HG02852 (cell line): ENCODE data around the gene SIRT2.
"Not testable (repeated sequence)": the region's sequence is repeated elsewhere in the genome, so short reads cannot be mapped to it uniquely, and the experiment has no call there.

Source experiments
- ATAC-seq: cut with Tn5 transposase; IDR thresholded peaks from one replicate; pipeline ENCODE4 v1.9.1; 2021; ENCODE audit warnings: mild to moderate bottlenecking, moderate library complexity; ENCODE audit not compliant: unreplicated experiment

SIRT2 gene

DNA sequence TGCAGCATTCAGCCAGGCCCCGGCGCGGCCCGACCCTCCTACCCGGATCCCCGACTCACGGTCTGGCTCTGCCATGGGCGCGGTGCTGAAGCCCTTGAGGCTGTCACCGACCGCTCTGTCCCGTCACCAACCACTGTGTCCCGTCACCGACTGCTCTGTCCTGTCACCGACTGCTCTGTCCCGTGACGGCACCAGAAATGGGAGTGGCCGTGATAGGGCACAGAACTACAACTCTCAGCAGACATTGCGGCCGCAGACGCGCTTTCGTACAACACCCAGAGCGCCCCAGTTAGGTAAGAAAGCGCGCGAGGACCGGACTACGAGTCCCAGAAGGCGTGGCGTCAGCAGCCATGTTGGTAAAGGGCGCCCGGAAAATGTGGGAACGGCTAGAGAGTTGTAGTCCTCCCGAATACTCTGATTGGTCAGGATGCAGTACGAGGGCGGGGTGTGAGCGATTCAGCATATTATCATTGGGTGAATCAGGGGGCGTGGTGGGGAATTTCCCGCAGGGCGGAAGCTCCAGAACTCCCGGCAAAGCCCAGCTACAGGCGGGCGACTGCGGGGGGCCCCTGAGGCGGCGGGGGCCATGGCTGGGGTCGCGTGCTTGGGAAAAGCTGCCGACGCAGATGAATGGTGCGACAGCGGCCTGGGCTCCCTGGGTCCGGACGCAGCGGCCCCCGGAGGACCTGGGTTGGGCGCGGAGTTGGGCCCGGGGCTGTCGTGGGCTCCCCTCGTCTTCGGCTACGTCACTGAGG lies at the start of gene SIRT2, which contains the start of gene NFKBIB:
SIRT2 (minus strand) TSS at position 172 of the 755 bp plus-strand sequence; CDS start at position 75, 97 bp downstream.
NFKBIB (plus strand) TSS at position 523 of the 755 bp plus-strand sequence; CDS start at position 587, 64 bp downstream.
- peak; percentile 86 for ATAC-seq

DNA sequence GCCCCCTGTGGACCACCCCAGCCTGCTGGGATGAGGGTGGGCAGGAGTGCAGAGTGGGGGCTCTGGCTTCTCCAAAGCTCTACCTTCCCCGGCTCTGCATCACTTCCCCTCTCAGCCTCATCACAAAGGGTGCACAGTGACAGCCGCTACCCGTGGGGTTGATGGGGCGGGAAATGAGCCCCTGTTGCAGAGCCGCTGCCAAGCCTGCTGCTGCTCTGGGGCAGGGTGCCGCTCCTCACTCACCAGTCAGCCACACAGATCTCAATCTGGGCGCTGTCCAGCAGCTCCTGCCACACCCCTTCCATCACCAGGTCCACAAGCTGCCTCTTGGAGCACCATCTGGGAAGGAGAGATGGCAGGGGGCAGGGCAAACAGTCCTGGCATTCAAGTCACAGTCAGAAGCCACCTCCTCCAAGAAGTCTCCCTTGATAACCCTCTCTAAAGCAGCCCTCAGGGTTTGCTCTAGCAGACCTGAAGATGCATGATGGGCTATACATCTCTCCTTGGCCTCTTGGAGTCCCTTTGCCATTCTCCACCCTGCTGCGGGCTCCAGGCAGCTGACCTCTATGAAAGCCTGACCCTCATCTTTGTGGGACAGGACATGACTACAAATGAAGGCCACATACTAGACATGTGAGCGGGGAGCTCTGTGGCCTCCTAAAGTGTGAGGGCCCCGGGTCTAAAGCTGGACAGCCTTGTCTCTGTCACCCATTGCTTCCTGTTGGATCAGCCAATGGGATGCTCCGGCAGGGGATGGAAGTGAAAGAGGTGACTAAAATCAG lies 47.0 kb upstream of the SIRT2 start:
- ATAC-seq = no peak

DNA sequence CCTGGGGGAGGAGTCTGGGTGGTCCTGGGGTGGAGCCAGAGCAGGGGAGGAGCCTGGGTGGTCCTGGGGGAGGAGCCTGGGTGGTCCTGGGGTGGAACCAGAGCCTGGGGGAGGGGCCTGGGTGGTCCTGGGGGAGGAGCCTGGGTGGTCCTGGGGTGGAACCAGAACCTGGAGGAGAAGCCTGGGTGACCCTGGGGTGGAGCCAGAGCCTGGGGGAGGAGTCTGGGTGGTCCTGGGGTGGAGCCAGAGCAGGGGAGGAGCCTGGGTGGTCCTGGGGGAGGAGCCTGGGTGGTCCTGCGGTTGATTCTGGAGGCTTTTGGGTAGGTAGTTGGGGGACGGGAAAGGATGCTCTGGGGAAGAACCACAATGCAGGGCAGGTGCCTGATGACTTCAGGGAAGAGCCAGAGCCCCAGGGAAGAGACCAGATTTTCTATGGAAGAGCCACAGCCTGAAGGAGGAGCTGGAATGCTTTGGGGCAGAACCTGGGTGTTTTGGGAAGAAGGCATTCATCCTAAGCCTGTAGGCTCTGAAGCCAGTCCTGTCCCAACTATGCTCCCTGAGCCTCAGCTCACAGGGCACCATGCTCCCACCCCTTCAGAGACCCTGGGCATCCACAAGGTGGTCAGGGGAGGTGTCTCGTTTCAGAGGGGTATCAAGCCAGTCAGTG lies 46.3 kb upstream of the SIRT2 start:
- no peak for ATAC-seq

DNA sequence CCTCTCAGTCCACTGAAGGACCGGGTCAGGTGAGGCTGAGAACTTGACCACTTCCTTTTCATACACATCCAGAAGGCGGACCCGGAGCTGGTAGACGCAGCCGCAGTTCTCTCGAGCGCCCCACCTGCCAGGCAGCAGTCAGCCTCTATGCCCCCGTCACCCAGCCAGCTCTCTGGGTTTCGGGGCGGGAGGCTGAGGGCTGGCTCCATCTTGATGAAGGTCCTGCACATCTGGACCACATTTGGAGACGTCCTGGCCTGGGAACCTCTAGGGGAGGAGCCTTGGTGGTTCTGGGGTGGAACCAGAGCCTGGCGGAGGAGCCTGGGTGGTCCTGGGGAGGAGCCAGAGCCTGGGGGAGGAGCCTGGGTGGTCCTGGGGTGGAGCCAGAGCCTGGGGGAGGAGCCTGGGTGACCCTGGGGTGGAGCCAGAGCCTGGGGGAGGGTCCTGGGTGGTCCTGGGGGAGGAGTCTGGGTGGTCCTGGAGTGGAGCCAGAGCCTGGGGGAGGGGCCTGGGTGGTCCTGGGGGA lies 45.6 kb upstream of the SIRT2 start:
- no peak for ATAC-seq

DNA sequence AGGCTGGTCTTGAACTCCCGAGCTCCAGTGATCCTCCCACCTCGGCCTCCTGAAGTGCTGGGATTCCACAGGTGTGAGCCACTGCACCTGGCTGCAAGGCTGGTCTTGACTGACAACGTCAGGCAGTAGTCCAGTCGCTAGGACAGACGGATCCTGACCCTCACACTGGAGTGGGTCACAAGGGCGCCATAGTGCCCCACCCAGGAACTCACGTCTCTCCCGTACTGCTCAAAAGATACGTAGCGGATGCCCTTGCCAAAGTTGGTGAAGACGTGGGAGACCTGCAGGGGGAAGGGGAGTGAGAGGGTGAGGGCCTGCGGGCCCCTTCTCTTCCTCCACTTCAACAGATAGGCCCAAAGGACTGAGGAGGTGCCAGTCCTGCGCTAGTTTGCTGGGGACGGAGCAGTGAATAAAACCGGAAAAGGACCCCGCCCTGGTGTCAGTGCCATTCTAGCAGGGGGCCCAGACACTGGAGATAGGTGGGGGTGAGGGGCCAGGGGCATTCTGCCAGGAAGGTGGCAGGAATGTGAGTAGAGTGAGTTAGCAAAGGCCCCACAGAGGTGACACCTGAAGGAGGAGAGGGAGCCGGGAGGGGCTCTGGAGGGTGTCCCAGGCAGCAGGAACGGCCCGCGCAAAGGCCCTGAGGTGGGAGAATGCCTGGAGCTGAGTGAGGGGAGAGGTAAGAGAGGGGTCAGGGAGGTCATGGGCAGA lies 43.2 kb upstream of the SIRT2 start:
- no peak for ATAC-seq

DNA sequence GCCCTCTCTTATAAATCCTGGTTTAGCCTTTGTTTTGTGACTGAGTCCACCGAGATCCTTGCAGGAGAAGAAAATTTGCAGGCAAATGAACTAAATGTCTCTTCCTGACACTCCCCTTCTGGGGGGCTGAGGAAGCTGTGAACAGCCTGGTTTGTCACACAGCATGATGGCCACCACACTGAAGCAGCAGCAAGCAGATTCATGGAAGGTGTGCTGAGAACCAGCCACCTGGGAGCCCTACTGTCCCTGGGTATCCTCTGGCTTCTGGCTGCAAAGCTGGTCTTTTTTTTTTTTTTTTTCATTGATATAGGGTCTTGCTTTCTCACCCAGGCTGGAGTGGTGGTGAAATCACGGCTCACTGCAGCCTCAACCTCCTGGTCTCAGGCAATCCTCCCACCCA lies 42.6 kb upstream of the SIRT2 start:
- no peak for ATAC-seq

DNA sequence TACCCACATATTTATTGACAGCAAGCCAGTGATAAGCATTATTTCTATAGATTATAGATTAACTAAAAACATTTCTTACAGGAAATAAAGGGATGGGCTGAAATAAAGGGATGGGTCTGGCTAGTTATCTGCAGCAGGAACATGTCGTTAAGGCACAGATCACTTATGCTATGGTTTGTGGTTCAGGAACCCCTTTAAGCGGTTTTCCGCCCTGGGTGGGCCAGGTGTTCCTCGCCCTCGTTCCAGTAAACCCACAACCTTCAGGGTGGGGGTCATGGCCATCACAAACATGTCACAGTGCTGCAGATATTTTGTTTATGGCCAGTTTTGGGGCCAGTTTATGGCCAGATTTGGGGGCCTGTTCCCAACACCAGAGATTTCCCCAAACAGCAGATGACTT lies 42.0 kb upstream of the SIRT2 start:
- not testable (repeated sequence) for ATAC-seq

DNA sequence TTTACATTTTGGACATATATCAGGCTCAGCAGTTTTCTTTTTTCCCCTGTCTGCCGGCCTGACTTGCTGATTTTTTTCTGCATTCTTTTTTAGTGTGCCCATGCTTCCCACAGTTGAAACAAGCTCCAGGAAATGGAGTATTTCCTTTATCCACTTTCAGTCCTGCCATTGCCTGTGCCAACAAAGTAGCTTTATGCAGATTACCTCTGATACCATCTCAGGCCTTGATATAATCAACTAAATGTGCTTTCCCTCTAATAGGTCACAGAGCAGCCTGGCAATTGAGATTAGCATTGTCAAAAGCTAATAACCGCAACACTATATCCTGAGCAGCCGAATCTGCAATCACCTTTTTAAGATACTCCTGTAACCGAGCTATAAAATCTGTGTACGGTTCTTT lies 40.5 kb upstream of the SIRT2 start:
- ATAC-seq = no peak

DNA sequence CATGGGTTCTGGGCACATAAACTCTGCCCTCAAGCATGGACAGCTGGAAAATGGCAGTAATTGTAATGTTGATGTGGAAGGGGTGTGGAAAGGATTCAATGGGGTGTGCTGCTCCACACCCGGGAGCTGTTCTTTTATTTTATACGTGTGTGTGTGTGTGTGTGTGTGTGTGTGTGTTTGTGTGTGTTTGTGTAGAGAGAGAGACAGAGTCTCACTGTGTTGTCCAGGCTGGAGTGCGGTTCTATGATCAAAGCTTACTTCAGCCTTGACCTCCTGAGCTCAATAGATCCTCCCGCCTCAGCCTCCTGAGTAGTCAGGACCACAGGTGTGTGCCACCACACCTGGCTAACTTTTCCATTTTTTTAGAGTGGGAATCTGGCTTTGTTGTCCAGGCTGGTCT lies 34.1 kb upstream of the SIRT2 start:
- ATAC-seq = no peak

DNA sequence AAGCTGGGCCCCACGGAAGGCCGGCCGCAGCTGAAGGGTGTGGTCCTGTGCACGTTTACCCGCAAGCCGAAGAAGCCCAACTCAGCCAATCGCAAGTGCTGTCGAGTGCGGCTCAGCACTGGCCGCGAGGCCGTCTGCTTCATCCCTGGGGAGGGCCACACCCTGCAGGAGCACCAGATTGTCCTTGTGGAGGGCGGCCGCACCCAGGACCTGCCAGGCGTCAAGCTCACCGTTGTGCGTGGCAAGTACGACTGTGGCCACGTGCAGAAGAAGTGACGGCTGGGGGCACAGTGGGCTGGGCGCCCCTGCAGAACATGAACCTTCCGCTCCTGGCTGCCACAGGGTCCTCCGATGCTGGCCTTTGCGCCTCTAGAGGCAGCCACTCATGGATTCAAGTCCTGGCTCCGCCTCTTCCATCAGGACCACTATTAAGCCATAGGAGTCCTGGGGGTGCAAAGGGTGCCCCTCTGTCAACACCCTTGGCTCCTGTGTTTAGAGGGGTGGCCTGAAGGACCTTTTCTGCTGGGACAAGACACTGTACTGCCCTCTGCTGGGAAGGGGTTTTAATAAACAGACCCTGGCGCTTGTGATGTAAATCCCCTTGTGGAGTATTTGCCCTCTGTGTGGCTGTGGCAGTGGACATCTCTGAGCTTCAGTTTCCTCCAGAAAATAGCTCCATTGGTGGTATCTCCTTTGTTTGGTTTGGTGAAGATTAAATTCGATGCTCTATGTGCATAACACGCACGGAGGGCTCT lies 33.2 kb upstream of the SIRT2 start:
- no peak for ATAC-seq

DNA sequence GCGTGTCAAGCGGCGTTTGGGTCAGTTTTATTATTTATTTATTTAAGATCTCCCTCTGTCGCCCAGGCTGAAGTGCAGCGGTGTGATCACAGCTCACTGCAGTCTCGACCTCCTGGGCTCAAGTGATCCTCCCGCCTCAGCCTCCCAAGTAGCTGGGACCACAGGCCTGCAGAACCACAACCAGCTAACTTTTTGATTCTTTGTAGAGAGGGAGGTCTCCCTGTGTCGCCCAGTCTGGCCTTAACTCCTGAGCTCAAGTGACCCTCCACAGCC lies 32.0 kb upstream of the SIRT2 start:
- ATAC-seq = no peak

DNA sequence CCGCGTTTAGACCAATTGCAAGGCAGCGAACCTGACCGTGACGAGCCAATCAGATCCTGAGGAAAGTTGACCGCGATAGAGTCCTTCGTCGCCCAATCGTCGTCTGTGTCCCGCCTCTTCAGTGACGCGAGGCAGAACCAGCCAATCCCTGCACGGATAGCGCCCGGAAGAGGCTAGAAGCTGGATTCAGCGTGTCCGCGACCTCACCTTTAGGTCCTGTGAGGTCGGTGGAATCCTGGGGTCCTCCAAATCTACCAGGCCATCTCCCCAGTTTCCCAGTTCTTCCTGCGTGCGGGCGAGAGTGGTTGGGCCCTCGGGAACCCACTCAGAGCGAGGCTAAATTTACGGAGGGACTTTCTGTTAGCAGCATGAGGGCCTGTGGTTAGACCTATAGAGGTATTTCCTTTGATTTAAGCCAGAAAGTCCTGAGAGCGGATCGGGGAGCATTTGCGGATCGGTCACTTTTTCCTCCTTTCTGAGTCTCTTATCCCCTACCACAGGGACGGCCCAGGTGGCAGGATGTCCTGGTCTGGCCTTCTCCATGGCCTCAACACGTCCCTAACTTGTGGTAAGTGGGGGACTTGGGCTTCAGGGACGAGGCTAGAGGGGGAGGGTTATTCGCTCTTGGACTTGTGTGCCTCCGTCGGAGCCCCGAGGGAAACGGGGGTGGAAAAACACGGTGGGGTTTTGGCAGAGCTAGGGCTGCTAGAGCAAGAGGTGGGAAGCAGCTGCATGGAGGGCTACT lies 31.5 kb upstream of the SIRT2 start, which contains the start of gene MRPS12:
MRPS12 (plus strand) TSS at position 169 of the 745 bp plus-strand sequence; CDS start at position 520, 351 bp downstream.
- peak; percentile 92 for ATAC-seq

DNA sequence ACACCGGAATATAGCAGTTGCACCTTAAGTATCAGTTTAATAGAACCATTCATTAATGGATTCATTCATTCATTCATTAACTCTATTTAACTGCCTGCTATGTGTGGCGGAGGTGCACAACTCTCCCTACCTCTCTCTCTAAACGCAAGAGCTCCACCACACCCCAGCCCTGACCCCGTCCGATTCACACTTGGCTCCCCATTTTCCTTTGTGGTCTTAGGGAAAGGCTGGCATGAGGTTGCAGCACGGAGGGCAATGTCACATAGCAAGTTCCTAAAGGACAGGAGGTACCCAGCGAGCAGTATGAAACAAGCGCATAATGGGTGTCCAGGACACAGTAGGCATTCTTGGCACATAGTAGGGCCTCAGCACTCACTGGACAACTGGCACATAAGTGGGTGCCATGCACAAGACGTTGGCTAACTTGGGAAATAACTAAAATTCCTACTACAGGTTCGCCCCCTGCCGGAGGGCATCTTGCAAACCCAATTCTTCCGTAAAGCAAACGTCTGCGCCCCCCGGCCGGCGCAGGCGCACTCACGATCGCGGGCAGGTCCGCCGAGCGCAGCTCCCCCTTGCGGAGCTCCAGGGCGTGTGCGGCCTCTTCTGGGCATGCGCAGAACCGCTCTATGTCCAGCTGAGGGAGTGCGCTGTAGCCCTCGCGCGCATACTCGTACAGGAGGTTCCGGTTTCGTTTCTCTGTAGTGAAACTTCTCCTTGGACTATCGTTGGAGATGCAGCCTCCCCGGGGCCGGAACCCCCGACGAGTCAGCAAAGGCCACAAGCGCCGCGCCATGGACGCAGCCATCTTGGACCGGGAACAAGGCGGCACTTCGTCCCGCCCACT lies 30.7 kb upstream of the SIRT2 start, which contains the start of gene SARS2:
SARS2 (minus strand) TSS at position 835 of the 847 bp plus-strand sequence; CDS start at position 808, 27 bp downstream.
- peak; percentile 59 for ATAC-seq

DNA sequence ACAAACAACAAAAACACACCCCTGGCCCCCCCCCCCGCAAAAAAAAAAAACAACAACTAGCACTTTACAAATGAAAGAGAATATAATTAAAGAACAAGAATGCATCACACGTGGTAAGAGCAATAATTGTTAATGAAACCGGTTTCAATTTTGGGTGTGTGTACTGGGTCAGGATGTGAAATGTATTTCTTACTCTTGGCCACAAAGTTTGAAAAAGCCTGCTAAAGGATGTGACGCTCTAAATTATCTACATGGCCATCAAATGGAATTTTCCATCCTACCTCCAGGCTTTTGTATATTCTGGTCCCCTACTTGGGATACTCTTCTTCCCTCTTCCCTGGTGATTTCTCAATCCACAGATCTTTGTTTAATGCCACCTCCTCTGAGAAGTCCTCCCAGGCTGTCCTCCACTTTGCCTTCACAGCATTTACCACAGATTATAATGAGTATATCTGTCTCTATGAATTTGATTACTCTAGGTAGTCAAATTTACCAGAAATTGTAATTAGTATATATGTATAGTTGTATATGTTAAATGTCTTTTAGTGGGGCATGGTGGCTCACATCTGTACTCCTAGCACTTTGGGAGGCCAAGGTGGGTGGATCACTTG lies 29.1 kb upstream of the SIRT2 start:
- ATAC-seq = no peak

DNA sequence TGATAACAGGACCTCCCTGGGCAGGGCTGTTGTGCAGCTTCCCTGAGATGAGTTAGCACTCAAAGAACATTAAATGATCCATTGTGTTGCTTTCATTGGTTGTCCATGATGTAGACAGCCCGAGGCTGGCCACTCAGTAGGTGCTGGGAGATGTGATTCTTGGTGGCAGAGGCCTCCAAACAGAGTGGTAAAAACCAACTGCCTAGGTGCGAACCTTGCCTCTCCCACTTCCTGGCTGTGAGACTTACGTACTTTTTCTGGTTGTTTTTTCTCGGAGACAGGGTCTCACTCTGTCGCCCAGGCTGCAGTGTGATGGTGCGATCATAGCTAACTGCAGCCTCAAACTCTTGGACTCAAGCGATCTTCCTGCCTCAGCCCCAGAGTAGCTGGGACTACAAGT lies 25.0 kb upstream of the SIRT2 start:
- ATAC-seq = no peak

DNA sequence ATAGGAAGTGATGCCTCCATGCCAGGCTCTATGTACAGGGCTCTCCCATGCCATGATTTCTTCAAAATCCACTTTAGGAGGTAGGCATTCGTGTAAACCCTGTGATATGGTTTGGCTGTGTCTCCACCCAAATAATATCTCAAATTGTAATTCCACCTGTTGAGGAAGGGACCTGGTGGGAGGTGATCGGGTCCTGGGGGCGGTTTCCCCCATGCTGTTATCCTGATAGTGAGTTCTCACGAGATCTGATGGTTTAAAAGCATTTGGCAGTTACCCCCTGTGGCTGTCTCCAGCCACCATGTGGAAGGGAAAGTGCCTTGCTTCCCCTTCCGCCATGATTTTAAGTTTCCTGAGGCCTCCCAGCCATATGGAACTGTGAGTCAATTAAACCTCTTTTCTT lies 23.1 kb upstream of the SIRT2 start:
- no peak for ATAC-seq

DNA sequence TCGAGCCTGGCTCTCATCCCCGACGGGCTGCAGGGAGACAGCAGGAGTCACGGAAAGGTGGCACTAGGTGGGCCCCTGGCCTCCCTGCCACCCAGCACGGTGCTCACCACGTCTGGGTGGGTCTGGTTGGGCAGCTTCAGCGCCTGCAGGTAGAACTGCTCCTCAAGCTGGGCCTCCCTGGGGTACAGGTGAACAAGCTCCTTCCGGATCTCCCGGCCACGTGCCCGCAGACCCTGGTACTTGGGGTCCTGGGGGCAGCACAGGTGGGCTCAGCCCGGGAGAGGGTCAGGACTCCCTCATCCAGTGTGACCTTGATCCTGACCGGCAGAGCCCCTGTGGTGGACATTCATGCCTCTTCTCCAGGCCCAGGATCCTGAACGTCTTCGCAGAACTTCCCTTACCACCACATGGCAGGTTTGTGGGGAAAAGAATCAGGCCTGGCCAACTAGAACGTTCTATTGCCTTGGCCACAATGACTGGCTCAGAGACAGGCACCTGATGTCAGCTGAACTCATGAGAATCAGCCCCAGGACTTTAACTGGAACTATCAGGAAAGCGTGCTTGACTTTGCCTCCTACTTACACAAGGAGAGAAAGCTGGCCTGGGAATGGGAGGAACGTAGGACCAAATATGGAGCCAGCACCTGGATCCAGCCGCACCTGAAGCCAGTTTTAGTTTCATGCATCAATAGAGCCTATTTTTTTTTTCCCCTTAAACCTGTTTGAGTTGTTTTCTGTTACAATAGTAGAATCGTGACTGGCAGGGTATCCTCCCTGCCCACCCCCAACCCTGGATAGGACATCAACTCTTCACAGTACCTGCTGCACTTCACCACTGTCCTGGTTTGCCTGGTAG lies 22.2 kb upstream of the SIRT2 start:
- no peak for ATAC-seq
